Fibroblast of the aortic adventitia (primary cell): Measurements from ENCODE around the gene PFKFB2. TPM values are rescaled to one million over a fixed set of nuclear protein-coding genes. Genes with fewer than 3 reads are reported as not detected.

Experiments
- DNase-seq: peaks from one replicate; pipeline ENCODE4 v3.0.0-alpha.2; 2010; ENCODE audit warnings: low read depth
- H3K4me3 ChIP-seq: 2 replicates; pipeline ENCODE4 v1.5.1; 2011; ENCODE audit warnings: low read depth, mild to moderate bottlenecking, control low read depth, low read length, moderate library complexity
- total RNA-seq: library from RNA; depleted of rRNA; stranded (reverse); fragments of >200 nt; gene quantifications from 2 replicates; pipeline ENCODE4 v1.2.3, GENCODE V29; 2012; ENCODE audit warnings: low replicate concordance
- TF ChIP-seq, protein P1 (sequence below): IDR thresholded peaks from 2 replicates; pipeline ENCODE4 v1.5.1; 2011; ENCODE audit warnings: mild to moderate bottlenecking, low read length, control low read depth, inconsistent platforms; ENCODE audit not compliant: insufficient read depth

The PFKFB2 gene
- total RNA-seq, 1 donor, result 6.9 TPM

- TF ChIP-seq, protein P1, sequence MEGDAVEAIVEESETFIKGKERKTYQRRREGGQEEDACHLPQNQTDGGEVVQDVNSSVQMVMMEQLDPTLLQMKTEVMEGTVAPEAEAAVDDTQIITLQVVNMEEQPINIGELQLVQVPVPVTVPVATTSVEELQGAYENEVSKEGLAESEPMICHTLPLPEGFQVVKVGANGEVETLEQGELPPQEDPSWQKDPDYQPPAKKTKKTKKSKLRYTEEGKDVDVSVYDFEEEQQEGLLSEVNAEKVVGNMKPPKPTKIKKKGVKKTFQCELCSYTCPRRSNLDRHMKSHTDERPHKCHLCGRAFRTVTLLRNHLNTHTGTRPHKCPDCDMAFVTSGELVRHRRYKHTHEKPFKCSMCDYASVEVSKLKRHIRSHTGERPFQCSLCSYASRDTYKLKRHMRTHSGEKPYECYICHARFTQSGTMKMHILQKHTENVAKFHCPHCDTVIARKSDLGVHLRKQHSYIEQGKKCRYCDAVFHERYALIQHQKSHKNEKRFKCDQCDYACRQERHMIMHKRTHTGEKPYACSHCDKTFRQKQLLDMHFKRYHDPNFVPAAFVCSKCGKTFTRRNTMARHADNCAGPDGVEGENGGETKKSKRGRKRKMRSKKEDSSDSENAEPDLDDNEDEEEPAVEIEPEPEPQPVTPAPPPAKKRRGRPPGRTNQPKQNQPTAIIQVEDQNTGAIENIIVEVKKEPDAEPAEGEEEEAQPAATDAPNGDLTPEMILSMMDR, result no peak
- H3K4me3 ChIP-seq, result no peak overlapping the region
- no peak for DNase-seq
Measured at GRCh38 chr1:207071426-207071825, 18.4 kb downstream of the PFKFB2 start.

DNA sequence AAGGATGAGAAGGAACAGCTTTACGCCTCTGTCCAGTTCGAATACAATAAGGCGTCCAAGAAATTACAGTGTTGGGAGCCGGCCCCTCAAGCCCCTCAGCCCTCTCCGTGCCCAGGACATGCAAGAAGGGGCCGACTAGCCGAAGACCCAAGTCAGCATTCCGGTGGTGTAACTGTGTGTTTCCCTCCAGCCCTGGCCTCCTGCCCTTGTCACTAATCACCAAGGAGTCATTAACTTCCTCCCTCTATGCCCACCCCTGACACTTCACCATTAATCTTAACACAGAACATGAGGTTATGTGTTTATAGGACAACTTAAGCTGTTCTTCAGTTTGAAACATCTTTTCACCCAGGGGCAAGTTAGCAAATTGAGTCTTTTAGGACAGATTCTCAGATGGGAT is 19.2 kb downstream of the PFKFB2 start:
- no peak overlapping the region for H3K4me3 ChIP-seq
- DNase-seq, result no peak
- TF ChIP-seq, protein P1, result no peak

DNA sequence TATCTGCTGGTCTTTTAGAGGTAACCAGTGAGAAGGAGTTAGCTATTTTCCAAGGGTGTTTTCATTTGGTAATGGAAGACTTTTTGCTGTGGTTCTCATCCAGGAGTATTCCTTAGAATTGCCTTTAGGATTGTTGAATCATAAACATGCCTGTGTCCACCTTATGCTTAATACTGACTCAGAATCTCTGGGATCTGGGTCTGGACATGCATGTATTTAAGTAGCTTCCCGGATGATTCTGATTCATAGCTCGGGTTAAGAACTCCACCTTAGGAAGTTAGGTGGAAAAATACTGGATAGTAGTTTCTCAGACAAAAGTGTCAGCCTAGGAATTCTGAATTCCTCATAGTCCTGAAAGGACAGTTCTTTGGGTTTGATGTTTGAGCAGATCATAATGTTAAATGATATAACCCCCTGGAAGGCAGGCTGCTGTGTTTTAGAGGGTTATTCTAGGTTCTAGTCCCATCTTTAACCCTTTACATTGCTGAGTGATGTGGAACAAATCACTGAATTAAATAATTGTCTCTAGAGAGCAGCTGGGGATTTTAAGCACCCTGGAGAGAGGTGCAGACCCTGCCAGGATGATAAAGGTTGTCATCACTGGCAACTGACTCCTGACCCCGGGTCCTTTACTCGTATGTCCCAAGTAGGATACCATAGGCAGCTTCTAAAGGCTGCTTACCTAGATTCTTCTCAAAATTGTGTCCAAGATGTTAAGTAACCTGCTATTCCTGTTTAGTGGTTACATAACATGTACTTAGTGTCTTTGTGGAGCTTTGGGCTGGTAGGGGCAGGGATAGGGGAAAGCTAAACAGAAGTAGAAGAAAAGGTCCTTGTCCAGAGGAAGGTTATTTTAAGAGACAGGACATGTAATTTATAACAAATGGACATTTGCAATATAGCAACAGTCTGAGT is 21.1 kb downstream of the PFKFB2 start:
- TF ChIP-seq, protein P1, result no peak
- no peak overlapping the region for H3K4me3 ChIP-seq
- DNase-seq, result no peak

- no peak overlapping the region for H3K4me3 ChIP-seq
- DNase-seq, result peak; percentile 60
- TF ChIP-seq, protein P1, result no peak
Measured at GRCh38 chr1:207076181-207076955, 23.3 kb downstream of the PFKFB2 start.

GRCh38 chr1:207077012-207077411 is 23.9 kb downstream of the PFKFB2 start:
- no peak for DNase-seq
- H3K4me3 ChIP-seq, result no peak overlapping the region
- TF ChIP-seq, protein P1, result no peak

GRCh38 chr1:207077470-207078377 is 24.6 kb downstream of the PFKFB2 start:
- DNase-seq, result peak; percentile 90
- H3K4me3 ChIP-seq, result no peak overlapping the region
- TF ChIP-seq, protein P1, result peak; percentile 95
